Hippocampal formation (tissue), 2 donors: ENCODE data around the gene ZIC2.

ENCODE experiments used
- DNase-seq, 2 donors: peaks; one replicate each; lab custom pipeline; 2025; lab: John Stamatoyannopoulos, UW

Gene ZIC2

GRCh38 chr13:99986741-99987140 is 5.2 kb downstream of the ZIC2 start:
- DNase-seq = no peak

- no peak for DNase-seq
Measured at GRCh38 chr13:99987154-99988019, 5.8 kb downstream of the ZIC2 start.

GRCh38 chr13:99988529-99989275 is 7.1 kb downstream of the ZIC2 start:
- no peak for DNase-seq

- DNase-seq = no peak
Measured at GRCh38 chr13:99989276-99990125, 7.9 kb downstream of the ZIC2 start.

GRCh38 chr13:99990126-99990977 is 8.8 kb downstream of the ZIC2 start:
- DNase-seq = no peak

GRCh38 chr13:99991013-99991827 is 9.6 kb downstream of the ZIC2 start:
- no peak for DNase-seq

- no peak for DNase-seq
Measured at GRCh38 chr13:99991828-99992775, 10.5 kb downstream of the ZIC2 start.

- no peak for DNase-seq
Measured at GRCh38 chr13:99992949-99993351, 11.4 kb downstream of the ZIC2 start.

GRCh38 chr13:99993660-99994637 is 12.4 kb downstream of the ZIC2 start:
- DNase-seq = no peak

GRCh38 chr13:99994638-99995020 is 13.0 kb downstream of the ZIC2 start:
- no peak for DNase-seq

- no peak for DNase-seq
Measured at GRCh38 chr13:99995104-99995588, 13.6 kb downstream of the ZIC2 start.

GRCh38 chr13:99995589-99996380 is 14.2 kb downstream of the ZIC2 start:
- no peak for DNase-seq

GRCh38 chr13:99996381-99996973 is 14.9 kb downstream of the ZIC2 start:
- no peak for DNase-seq

- no peak for DNase-seq
Measured at GRCh38 chr13:99997702-99998214, 16.2 kb downstream of the ZIC2 start.

- DNase-seq = no peak
Measured at GRCh38 chr13:99998261-99998660, 16.7 kb downstream of the ZIC2 start.

- no peak for DNase-seq
Measured at GRCh38 chr13:100014621-100015020, 33.0 kb downstream of the ZIC2 start.
